IPS DF 6.9 (cell line): ENCODE data around the gene LRRIQ4.

Experiments used
- DNase-seq: peaks from one replicate; pipeline ENCODE4 v3.0.0-alpha.2; 2013; ENCODE audit warnings: low read depth, low spot score
- H3K27ac ChIP-seq: one replicate; pipeline ENCODE4 v1.5.1; 2013; ENCODE audit warnings: low read length, control low read depth
- H3K27me3 ChIP-seq: 2 replicates; pipeline ENCODE4 v1.6.1; 2013; ENCODE audit warnings: mild to moderate bottlenecking, low read length; ENCODE audit not compliant: control insufficient read depth, insufficient read depth
- H3K36me3 ChIP-seq: 2 replicates; pipeline ENCODE4 v1.6.1; 2013; ENCODE audit warnings: low read length; ENCODE audit not compliant: control insufficient read depth, insufficient read depth
- H3K4me1 ChIP-seq: 2 replicates; pipeline ENCODE4 v1.6.1; 2013; ENCODE audit warnings: low read length; ENCODE audit not compliant: control insufficient read depth, insufficient read depth
- H3K4me3 ChIP-seq: 2 replicates; pipeline ENCODE4 v1.5.1; 2013; ENCODE audit warnings: mild to moderate bottlenecking, low read length
- H3K9me3 ChIP-seq: 2 replicates; pipeline ENCODE4 v1.6.1; 2013; ENCODE audit warnings: low read length, inconsistent platforms; ENCODE audit not compliant: control insufficient read depth, insufficient read depth
- WGBS: extraction: QIAGEN DNeasy Blood & Tissue Kit; methylation state at CpG from one replicate; pipeline ENCODE4 v1.1.7; 2013; ENCODE audit warnings: mixed read lengths, missing lambda C conversion rate; ENCODE audit not compliant: insufficient read length, insufficient coverage; 5-methylcytosine and 5-hydroxymethylcytosine counted together

Gene LRRIQ4

GRCh38 chr3:169879013-169879557, 66.4 kb downstream of the LRRIQ4 start:
- Histone ChIP-seq H3K36me3 (no peaks in the 10 kb centered on the region), H3K27me3 (no peaks in the 10 kb centered on the region), H3K4me3 (no peak overlapping the region), H3K4me1 (peaks cover 1% of the 10 kb centered on the region; the same call in 1 of the 2 replicates), H3K9me3 (no peaks in the 10 kb centered on the region), H3K27ac (no peak overlapping the region)
- no CpG with 5 or more reads among the region's 8 CpGs for WGBS
- DNase-seq = no peak

- peaks cover 1% of the 10 kb centered on the region; the same call in 1 of the 2 replicates for H3K4me1 ChIP-seq
- H3K27me3 ChIP-seq = no peaks in the 10 kb centered on the region
- H3K27ac ChIP-seq = no peak overlapping the region
- no peaks in the 10 kb centered on the region for H3K36me3 ChIP-seq
- no peaks in the 10 kb centered on the region for H3K9me3 ChIP-seq
- no peak for DNase-seq
- H3K4me3 ChIP-seq = no peak overlapping the region
- no CpG with 5 or more reads among the region's 3 CpGs for WGBS
Measured at GRCh38 chr3:169879845-169880575, 67.3 kb downstream of the LRRIQ4 start.

- H3K27ac ChIP-seq = no peak overlapping the region
- no peaks in the 10 kb centered on the region for H3K36me3 ChIP-seq
- no peak overlapping the region for H3K4me3 ChIP-seq
- DNase-seq = no peak
- WGBS = no CpG with 5 or more reads among the region's 4 CpGs
- H3K27me3 ChIP-seq = no peaks in the 10 kb centered on the region
- no peaks in the 10 kb centered on the region for H3K9me3 ChIP-seq
- peaks cover 1% of the 10 kb centered on the region; the same call in 1 of the 2 replicates for H3K4me1 ChIP-seq
Measured at GRCh38 chr3:169880576-169881250, 68.0 kb downstream of the LRRIQ4 start.

GRCh38 chr3:169886671-169887070, 74.0 kb downstream of the LRRIQ4 start:
- no peak overlapping the region for H3K27ac ChIP-seq
- no peak overlapping the region for H3K4me3 ChIP-seq
- WGBS = no CpG with 5 or more reads among the region's 5 CpGs
- H3K9me3 ChIP-seq = no peaks in the 10 kb centered on the region
- no peaks in the 10 kb centered on the region for H3K27me3 ChIP-seq
- H3K36me3 ChIP-seq = no peaks in the 10 kb centered on the region
- DNase-seq = no peak
- H3K4me1 ChIP-seq = no peaks in the 10 kb centered on the region
